Inflammatory macrophage treated with lipopolysaccharide for 1 hour (primary cell): ENCODE data around the gene COIL.

Experiments used
- DNase-seq, 2 donors: peaks; one replicate each; pipeline ENCODE4 v3.0.0-alpha.2; 2020 to 2022

The COIL gene

DNA sequence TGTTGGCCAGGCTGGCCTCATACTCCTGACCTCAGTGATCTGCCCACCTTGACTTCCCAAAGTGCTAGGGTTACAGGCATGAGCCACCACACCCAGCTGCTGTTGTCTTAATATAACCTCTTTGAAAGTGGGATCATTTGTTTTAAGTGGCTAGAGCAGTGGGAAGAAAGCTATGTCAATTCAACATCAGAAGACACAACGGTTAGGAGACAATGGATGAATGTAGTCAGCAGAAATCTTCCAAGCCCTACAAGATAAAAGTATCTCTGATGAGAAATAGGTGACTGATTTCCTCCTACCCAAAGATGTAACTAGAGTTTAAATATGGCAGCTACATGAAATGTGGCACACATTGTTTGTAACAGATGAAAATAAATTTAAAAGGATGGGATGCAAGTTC, 27.0 kb downstream of the COIL start:
- DNase-seq: no peak

DNA sequence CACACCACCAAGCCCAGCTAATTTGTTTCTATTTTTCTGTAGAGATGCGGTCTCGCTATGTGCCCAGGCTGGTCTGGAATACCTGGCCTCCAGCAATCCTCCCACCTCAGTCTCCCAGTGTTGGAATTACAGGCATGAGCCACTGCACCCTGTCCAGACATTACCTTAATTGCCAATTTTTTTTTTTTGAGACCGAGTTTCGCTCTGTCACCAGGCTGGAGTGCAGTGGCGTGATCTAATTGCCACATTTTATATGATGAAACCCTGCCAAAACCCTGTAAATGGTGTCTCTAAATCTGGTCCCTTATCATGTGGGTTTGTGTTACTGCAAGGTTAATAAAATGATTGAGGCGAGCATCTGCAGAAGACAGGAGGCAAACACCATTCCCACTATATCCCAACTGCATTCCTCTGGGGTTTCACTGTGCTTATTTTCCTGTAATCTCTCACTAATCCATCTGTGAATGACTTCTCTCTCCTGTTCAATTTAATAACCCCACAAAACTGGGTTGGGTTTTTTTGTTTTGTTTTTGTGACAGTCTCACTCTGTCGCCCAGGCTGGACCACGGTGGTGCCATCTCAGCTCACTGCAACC, 27.6 kb downstream of the COIL start:
- DNase-seq: no peak

DNA sequence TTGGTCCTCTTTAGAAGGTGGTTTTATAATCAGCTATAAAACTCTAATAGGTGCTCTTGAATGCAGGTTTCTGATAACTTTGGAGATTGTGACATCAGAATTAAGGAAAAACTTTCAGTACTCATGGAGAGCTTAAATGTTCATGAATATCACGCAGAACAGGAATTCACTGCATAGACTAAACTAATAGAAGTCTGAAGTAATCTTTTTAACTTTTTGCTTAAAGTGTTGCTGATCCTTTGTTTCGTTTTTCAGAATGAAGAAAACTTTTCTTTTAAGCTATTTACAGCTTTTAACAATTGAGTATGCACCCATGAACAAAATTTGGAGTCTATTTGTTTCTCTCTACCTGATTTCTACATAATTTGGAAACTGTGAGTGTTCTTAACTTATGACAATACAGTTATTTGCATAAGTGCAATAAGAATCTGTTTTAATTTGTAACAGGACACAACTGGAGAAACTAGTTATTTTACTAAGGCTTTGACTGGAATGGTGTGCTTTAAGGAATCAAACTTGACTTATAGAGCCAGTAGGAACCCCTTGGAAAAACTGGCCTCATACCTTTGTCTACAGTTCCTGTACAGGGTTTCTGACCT, 30.0 kb downstream of the COIL start:
- DNase-seq: no peak

DNA sequence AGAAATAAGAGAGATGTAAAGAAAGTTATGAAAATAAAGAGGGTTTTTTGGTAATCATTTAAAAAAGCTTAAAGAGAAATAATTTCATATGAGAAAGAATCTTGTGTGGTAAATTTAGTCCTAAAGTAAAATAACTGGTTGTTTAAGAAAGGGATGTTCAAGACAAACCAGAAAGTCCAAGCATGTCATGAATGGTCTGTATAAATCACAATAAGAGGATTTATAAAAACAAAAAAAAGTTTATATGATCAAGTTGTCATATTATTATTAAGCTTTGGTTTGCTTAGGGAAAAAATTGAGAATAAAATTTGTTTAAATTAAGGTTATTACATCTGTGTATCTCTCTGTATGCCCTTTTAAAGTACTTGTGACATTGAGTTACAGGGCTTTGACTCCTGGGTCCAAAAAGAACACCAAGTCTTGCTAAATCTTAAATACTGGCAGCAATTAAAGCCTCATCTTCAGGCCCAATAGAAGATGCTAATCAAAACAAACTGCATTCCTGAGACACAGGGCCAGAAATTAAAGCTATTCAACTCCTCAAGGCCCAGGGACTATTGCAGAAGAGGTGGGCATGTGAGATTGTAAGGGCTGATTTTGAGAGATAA, 31.4 kb downstream of the COIL start:
- DNase-seq: no peak

DNA sequence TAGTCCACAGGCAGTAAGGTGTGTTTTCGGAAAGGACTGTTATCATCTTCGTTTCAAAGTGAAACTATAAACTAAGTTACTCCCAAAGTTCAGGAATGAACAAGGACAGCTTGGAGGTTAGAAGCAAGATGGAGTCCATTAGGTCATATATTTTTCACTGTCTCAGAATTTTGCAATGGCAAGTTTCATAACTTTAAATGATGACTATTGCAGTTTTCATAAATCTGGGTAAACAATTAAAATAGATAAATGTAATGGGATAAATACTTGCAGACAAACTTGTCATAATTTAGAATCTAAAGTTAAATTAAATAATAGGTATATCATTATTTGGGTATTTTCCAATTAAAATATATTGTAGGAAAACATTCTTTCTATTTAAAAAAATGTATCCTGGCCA, 32.3 kb downstream of the COIL start:
- DNase-seq: no peak

DNA sequence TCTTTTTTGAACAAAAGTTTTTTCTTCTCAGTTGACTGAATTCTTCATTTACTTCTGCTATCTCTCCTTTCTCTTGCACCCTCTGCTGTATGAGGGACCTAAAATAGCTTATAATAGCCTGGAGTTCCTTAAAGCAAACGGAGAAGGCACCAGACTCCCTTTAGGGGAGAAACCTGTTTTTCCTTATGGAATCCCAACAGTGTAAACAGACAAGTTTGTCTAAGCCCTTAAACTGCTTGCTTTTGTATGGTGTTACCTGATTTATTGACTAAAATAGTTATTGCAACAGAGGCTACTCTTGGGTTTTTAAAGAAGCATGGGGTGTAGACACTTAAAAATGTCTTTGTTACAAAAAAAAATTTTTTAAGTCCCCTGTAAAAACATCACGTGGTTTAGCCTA, 34.1 kb downstream of the COIL start:
- no peak for DNase-seq

DNA sequence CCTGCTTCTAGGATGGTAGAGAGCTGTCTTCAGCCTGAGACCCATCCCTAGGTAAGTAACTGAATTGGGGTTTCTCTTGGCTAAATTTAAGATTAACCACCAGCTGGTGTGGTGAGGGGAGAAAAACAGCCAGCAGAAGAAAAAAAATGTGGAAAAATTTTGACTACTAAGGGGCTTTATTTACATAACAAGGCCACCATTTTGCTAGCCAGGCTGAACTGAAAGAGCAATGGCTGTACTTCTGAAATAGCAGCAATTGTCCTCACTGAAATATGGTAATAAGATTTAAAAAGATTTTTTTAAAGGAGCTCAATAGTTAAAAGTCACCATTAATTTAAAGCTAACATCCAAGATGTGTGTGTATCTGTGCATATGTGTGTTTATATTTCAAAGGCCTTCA, 34.6 kb downstream of the COIL start:
- DNase-seq: no peak

DNA sequence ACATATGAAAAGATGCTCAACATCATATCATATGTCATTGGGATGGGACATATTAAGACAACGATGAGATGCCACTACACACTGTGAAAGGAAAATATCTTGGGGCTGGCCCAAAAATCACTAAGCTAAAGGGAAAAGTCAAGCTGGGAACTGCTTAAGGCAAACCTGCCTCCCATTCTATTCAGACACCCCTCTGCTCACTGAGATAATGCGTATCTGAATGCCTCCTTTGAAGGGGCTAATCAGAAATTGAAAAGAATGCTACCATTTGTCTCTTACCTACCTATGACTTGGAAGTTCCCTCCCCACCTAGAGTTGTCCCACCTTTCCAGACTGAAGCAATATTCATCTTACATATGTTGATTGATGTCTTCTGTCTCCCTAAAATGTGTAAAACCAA, 35.8 kb downstream of the COIL start:
- no peak for DNase-seq

DNA sequence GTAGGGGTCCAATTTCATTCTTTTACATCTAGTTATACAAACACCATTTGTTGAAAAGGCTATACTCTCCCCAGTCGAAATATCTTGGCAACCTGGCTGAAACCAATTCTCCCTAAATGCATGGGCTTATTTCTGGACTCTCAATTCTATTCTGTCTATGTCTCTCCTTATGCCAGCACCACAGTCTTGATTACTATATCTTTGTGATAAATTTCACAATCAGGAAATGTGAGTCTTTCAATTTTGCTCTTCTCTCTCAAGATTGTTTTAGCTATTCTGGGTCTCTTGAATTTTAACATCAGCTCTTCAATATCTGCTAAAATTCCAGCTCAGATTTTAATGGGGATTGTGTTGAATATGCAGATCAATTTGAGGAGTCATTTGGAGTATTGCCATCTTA, 41.1 kb downstream of the COIL start:
- DNase-seq: peak; percentile 35

DNA sequence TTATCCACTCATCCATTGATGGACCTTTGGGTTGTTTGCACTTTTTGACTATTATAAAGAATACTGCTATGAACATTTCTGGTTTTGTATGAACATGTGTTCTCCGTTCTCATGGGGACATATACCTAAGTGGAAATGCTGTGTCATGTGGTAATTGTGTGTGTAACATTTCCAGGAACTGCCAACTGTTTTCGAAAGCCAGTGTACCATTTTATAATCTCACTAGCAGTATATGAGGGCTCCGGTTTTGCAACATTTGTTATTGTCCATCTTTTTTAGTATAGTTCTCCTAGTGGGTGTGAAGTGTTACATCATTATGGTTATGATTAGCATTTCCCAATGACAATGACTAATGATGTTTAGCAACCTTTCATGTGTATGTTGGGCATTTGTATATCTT, 41.9 kb downstream of the COIL start:
- peak; percentile 98 for DNase-seq

DNA sequence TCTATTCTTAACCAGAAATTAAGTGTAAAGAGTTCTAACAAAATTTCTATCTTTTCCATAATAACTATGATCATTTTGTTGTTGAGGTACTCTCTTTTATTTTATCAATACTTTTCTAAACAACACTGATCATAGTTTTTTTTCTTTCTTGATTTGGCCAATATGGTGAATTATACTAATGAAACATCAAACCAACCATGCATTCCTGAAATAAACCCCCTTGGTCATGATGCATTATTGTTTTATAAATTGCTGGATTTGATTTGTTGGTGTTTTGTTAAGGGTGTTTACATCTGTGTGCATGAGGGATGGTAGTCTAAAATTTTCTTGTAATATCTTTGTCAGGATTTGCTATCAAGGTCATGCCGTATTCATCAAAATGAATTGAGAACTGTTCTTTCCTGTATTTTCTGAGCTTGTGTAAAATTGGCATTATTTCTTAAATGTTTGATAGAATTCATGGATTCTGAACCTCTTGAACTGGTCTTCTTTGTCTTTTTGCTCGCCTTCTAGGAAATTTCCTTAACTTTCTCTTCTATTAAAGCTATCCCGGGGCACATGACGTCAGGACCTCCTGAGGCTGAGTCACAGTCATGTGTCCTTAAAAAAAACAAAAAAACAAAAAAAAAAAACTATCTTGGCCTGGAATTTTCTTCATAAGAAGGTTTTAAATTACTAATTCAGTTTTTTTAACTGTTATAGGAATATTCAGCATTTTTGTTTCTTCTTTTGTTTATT, 43.1 kb downstream of the COIL start:
- DNase-seq: peak; percentile 78 to 81

DNA sequence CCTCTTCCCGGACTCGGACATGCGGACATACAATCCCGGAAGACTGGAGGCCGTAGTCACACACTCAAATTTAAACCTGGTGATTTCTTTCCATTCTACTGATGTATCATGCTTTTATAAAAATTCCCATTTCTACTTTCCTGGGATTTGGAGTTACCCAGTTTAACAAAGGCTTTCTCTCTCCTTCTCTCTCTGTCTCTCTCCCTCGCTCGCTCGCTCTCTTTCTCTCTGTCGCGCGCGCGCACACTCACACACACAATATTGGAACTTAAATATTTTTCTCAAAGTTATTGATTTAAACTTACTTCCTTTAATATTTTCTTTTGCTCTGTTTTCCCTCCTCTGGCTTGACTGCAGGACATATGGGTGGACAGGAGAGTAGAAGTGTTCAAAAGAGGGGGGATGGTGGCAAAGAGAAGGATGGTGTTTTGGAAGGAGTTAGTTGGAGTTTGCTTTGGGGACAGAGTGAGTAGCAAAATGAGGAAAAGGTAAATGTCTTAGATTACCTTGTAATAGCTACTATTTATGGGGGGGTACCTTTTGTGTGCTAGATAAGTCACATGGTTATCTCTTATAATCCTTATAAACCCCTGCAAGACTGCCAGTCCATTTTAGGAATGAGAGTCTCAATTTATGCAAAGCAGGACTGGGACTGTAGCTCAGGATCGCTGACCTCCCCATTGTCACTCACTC, 46.1 kb downstream of the COIL start:
- peak in 1 of 2 donors; percentile 37 for DNase-seq

DNA sequence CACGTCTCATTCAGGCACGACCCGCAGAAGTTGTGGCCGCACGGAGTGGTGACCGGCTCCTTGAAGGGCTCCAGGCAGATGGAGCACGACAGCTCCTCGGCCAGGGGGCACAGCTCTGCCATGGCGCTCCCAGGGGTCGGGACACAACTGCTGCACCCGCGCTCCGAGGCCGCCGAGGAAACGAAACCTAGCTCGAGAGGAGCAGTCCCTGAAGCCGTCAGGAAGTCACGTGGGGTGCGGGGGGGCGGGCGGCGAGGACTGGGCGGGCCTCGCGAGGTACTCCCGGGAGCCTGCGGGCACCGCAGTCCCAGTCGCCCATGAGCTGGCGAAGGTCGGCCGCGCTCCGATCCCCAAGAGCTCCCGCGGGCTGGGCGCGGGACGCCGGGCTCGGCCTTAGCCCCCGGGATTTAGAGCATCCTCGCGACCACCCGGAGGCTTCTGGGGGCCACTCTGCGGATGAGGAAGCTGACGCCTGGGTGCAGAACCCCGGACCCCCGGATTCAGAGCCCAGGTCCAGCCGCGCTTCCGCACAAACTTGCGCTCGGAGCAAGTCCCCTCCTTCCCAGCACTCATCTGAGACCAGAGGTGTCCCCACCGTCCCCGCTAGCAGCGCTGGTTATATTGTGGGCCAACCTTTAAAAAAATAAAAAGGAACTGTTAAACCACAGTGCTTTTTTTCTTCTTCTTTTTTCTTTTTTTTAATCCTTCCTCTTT, 46.8 kb downstream of the COIL start, which contains the start of gene TRIM25:
Gene TRIM25 (minus strand): TSS at position 183 of the 714 bp plus-strand sequence. CDS start 61 bp downstream, at position 122.
- peak; percentile 89 to 94 for DNase-seq

DNA sequence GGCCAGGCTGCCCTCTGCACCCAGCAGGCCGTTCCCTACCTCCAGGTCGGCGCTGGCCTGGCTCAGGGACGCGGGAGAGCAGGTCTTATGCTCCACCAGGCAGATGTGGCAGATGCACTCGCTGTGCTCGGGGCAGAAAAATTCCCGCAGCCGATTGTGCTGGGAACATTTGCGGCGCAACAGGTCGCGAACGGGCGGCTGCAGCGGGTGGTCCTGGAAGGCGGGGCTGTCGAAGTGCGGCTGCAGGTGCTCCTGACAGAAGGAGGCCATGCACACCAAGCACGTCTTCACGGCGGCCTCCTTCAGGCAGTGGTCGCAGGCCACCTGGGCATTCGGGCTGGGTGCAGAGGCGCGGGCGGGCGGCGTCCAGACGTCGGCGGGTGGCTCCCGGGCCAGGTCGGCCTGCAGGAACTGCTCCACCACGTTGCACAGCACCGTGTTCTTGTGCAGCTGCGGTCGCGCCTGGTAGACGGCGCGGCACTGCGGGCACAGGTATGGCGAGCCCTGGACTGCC, 47.4 kb downstream of the COIL start:
- no peak for DNase-seq

DNA sequence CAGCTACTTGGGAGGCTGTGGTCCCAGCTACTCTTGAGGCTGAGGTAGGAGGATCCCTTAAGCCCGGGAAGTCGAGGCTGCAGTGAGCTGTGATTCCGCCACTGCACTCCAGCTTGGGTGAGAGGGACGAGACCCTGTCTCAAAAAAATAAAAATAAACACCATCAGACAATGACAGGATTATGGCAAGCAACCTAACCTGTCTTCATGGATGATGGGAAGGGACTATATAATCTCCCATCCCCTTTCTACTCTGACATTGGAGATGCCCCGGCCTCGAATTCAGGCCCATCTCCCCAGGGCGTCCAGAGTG, 47.9 kb downstream of the COIL start:
- DNase-seq: no peak

DNA sequence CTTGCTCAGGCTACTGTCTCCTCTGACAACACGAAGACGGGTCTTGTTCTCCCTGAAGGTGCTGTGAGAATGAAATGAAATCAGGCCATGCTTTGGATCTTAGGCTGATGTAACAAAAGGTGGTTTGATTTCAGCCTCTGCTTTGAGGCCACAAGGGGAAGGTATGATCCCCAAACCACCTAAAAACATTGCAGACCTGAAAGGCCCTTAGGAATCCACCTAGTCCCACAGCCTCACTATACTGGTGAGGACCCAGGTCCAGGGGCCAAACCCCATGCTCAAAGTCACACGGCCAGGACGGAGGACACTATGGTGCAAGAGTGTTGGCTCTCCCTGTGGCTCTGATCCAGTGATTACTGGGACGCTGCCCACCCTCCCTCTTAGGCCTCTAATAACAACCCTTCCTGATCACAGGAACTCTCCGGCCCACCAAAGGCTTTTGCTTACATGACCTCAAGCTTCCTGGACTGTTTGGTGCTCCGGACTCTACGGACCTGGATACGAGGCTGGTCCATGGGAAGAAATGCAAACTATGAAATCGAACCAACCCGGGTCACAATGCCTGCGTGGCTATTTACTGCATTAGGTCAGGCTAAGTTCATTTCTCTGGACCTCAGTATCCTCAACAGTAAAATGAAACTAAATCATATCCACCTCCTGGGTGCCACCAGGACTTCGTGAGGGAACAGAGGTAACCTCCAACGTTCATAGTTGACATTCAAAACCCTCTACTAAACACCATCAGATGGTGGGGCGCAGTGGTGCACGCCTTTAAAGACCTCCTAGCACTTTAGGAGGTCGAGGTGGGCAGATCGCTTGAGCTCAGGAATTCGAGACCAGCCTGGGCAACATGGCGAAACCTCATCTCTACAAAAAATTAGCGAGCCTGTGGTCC, 48.5 kb downstream of the COIL start:
- DNase-seq: peak in 1 of 2 donors; percentile 27

DNA sequence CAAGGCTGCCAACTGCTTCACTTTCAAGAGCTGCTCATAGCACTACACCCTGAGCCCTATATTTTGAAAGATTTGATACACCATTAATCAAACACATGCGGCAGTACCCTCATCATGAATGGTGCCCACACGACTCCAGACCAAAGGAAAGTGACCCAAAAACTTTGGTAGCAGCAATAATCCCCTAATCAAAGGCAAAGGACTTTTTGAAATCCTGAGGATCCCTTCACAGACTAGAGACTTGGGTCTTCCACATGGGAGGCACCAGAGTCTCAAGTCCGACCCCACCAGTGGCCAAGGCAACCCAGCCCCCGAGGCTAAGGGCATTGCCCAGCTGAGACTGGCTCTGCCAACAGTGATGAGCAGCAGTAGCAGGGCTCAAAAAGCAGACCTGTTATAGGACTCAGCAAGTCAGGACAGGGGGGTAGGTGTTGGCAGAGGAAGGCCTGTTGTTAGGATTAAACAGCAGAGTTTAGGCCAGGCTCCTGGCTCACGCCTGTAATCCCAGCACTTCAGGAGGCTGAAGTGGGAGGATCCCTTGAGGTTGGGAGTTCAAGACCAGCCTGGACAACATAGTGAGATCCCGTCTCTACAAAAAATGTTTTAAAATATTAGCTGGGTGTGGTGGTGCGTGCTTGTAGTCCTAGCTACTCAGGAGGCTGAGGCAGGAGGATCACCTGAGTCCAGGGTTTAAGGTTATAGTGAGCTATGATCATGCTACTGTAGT, 50.2 kb downstream of the COIL start:
- DNase-seq: no peak

DNA sequence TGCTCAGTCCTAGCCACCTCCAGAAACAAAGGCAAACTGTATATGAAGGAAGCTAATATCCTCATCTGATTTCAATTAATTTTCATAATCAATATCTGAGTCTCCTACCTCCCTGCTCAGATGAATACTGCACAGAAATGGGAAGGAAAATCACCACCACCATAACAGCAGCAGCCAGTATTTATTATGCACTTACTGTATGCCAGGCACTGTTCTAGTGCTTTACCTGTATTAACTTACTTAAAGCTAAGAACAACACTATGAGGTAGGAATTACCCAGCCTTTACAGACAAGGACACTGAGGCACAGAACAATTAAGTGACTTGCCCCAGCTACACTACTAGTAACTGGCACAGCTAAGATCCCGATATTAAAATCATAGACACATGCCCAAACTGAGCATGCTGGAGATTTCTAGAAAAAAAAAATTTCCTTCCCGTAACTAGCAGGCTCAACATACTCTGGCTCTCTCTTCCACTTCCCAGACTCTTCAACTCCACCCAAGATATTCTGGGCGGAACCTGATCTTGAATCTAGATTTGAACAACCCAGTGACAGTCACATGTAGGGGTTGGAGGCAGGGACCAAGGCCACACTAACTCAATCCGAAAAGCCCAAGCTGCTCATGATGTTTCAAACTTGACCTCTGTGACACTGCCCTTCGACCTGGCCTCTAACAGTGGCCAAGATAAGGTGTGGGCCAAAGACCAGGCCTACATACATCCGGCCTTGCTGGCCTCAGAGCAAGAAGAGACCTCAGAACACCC, 50.9 kb downstream of the COIL start:
- peak; percentile 71 to 79 for DNase-seq

DNA sequence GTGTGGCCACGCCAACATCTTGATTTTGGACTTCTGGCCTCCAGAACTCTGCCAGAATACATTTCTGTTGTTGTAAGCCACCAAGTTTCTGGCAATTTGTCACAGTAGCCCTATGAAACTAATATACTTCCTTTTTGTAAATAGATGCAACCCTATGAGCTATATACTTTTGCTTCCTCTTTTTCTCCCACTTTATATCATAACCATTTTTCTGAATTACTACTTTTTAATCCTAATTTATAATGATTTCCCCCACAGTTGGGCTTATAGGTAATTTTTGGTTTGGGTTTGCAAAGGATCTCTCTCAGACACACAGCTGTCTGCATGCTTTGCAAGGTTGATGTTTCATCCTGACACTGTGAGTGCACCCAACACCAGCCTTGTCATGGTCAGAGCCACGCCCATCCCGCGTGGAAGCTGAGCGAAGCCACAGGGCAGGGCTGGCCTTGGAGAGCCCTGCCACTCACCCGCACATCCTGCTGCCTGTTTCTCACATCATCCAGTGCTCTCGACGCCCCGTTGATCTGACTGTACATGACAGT, 52.8 kb downstream of the COIL start:
- peak; percentile 79 to 86 for DNase-seq

DNA sequence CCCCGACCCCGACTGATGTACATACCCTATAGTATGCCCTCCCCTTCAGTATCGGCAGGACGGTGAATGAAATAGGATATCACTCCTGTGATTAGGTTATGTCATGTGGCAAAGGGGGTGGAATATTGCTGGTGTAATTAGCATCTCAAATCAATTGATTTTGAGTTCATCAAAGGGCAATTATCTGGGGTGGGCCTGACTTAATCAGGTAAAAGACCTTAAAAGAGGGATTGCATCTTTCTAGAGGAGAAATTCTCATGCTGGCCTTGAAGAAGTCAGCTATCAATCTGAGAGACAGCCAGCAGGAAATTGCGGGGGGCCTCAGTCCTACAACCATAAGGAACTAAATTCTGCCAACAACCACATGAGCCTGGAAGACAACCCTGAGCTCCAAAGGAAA, 57.3 kb downstream of the COIL start:
- no peak for DNase-seq
